ENCODE results near the gene SP6.

SP6 gene

DNA sequence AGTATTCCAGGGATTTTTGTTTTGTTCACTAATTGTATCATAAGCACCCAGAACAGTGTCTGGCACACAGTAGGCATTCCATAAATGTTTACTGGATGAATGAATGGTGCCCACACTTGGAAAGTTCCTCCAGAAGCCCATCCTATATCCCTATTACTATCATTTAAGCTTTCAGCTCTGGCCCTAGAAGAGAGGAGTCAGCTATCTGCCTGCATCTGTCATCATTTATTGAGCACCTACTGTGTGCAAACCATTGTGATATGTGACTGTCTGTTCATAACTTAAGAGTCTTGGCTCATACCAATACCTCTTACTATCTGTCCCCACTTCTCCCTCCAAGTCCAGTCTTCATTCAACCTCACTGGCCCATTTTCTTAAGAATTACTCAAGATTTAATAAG, 20.1 kb upstream of the SP6 start:
- H3K27me3 ChIP-seq (ENCODE audit: insufficient read depth, insufficient read length), result peaks cover 15% of the 10 kb centered on the region
- H3K4me1 ChIP-seq (ENCODE audit: insufficient read depth, insufficient read length), result peaks cover 17% of the 10 kb centered on the region
- no peak for DNase-seq (ENCODE audit: low read depth, low spot score)
- no peak overlapping the region for H3K9ac ChIP-seq (ENCODE audit: insufficient read length, low read depth)
- no peak overlapping the region for H3K4me3 ChIP-seq (ENCODE audit: insufficient read length, low read depth)
- H3K36me3 ChIP-seq (ENCODE audit: insufficient read depth, insufficient read length, low read length), result no peaks in the 10 kb centered on the region
- TF ChIP-seq YY1 (IDR thresholded peaks at IDR 0.05; ENCODE audit: insufficient read depth, insufficient read length), result no peak
- TF ChIP-seq SUZ12 (IDR thresholded peaks at IDR 0.05; ENCODE audit: extremely low read depth, insufficient read depth, insufficient read length), result no peak
- TF ChIP-seq ZNF274 (IDR thresholded peaks at IDR 0.05; ENCODE audit: low read depth, low read length), result no peak
- no peaks in the 10 kb centered on the region for H3K9me3 ChIP-seq (ENCODE audit: insufficient read depth, low read length)

DNA sequence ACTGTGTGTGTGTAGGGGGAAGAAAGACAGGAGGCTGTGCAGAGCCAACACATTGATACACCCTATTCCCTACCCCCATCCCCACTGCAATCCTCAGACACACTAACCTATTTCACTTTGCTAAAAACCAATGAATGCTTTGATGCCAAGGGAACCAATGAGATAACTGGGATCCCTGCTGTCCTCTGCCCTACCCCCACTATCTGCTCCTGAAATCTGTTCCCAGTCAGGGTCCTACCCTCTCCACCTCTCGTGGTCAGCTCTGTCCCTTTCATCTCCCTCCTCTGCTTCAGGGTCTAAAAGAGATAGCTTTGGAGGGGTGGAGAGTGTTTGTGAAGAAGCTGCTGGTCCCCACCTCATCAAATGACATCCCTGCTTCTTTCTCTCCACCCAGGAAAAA, 19.1 kb upstream of the SP6 start:
- Histone ChIP-seq H3K9me3 (ENCODE audit: insufficient read depth, low read length) (no peaks in the 10 kb centered on the region), H3K27me3 (ENCODE audit: insufficient read depth, insufficient read length) (peaks cover 18% of the 10 kb centered on the region), H3K4me3 (ENCODE audit: insufficient read length, low read depth) (no peak overlapping the region), H3K36me3 (ENCODE audit: insufficient read depth, insufficient read length, low read length) (no peaks in the 10 kb centered on the region), H3K4me1 (ENCODE audit: insufficient read depth, insufficient read length) (peaks cover 11% of the 10 kb centered on the region), H3K9ac (ENCODE audit: insufficient read length, low read depth) (no peak overlapping the region)
- TF ChIP-seq SUZ12 (IDR thresholded peaks at IDR 0.05; ENCODE audit: extremely low read depth, insufficient read depth, insufficient read length) (no peak), YY1 (IDR thresholded peaks at IDR 0.05; ENCODE audit: insufficient read depth, insufficient read length) (no peak), ZNF274 (IDR thresholded peaks at IDR 0.05; ENCODE audit: low read depth, low read length) (no peak)
- no peak for DNase-seq (ENCODE audit: low read depth, low spot score)

DNA sequence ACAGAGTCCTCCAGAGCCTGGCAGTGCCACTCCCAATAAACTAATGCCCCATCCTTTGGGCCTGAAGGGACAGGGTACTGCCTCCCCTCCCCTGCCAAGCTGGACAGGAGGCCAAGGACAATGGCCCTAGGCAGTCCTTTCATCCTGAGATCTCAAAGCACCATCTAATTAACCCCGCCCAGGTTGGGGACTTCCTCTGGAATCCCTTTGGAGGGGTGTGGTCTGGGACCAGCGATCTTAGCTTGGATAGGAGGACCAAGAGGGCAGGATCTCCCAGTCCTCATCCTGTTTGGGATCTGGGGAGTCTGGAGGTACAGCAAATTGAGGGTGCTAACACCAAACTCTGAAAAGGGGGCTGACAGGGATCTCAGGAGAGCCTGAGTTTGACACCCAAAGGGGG, 18.2 kb upstream of the SP6 start:
- no peak overlapping the region for H3K4me3 ChIP-seq (ENCODE audit: insufficient read length, low read depth)
- H3K9ac ChIP-seq (ENCODE audit: insufficient read length, low read depth), result no peak overlapping the region
- TF ChIP-seq SUZ12 (IDR thresholded peaks at IDR 0.05; ENCODE audit: extremely low read depth, insufficient read depth, insufficient read length) (no peak), YY1 (IDR thresholded peaks at IDR 0.05; ENCODE audit: insufficient read depth, insufficient read length) (no peak), ZNF274 (IDR thresholded peaks at IDR 0.05; ENCODE audit: low read depth, low read length) (no peak)
- H3K4me1 ChIP-seq (ENCODE audit: insufficient read depth, insufficient read length), result peaks cover 10% of the 10 kb centered on the region
- DNase-seq (ENCODE audit: low read depth, low spot score), result no peak
- H3K27me3 ChIP-seq (ENCODE audit: insufficient read depth, insufficient read length), result peaks cover 18% of the 10 kb centered on the region
- no peaks in the 10 kb centered on the region for H3K9me3 ChIP-seq (ENCODE audit: insufficient read depth, low read length)
- H3K36me3 ChIP-seq (ENCODE audit: insufficient read depth, insufficient read length, low read length), result no peaks in the 10 kb centered on the region

DNA sequence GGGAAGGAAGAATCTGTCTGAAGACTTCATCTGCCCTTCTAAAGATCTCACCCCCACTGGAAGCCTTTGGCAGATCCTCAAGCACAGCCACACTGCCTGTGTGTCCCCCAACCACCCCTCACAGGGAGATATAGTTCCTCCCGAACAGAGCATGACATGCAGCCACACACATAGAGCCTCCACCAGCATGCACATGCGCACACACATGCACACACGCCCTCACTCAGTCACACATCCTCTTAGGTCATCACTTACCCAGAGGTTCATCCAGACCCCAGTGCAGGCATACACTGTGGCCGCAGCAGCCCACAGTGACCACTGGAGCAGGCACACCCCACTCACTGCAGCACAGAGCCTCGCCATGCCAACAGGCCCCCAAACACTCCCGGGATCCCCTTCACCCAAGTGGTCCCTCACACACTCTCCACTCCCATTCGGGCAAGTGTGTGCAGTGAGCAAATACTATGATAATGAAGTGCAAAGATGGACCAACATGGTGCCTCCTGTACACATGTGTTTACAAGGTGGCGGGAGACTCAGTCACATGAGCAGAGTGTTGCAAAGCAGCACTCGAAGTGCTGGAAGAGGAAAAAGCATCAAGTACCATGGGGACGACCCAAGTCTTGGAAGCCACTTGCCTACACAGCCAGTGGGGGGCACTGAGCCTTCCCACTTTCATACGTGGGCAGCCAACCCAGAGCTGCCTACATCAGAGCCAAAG, 17.0 kb upstream of the SP6 start:
- Histone ChIP-seq H3K9ac (ENCODE audit: insufficient read length, low read depth) (no peak overlapping the region), H3K4me3 (ENCODE audit: insufficient read length, low read depth) (no peak overlapping the region), H3K36me3 (ENCODE audit: insufficient read depth, insufficient read length, low read length) (no peaks in the 10 kb centered on the region), H3K27me3 (ENCODE audit: insufficient read depth, insufficient read length) (peaks cover 18% of the 10 kb centered on the region), H3K4me1 (ENCODE audit: insufficient read depth, insufficient read length) (peaks cover 4% of the 10 kb centered on the region), H3K9me3 (ENCODE audit: insufficient read depth, low read length) (no peaks in the 10 kb centered on the region; the same call in 1 of the 2 replicates)
- no peak for DNase-seq (ENCODE audit: low read depth, low spot score)
- TF ChIP-seq SUZ12 (IDR thresholded peaks at IDR 0.05; ENCODE audit: extremely low read depth, insufficient read depth, insufficient read length) (no peak), YY1 (IDR thresholded peaks at IDR 0.05; ENCODE audit: insufficient read depth, insufficient read length) (no peak), ZNF274 (IDR thresholded peaks at IDR 0.05; ENCODE audit: low read depth, low read length) (no peak)

DNA sequence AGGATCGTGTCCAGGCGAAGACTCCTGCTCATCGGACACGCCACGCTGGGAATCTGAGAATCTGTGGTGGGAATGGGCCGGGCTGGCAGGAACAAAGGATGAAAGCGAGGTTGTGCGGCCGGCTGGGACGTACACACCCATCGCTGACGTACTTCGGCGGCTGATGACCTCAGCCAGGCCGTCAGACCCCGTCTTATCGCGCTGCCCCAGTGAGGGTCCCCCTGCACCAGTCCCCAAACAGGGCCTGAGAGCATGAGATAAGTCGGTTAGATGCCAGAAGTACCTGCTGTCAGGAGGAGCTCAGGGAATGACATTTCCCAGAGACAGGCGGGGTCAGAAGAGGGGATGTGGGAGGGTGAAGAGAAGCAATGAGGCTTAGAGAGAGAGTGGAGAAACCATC, 16.0 kb upstream of the SP6 start:
- no peak for TF ChIP-seq YY1 (IDR thresholded peaks at IDR 0.05; ENCODE audit: insufficient read depth, insufficient read length)
- no peak for TF ChIP-seq SUZ12 (IDR thresholded peaks at IDR 0.05; ENCODE audit: extremely low read depth, insufficient read depth, insufficient read length)
- TF ChIP-seq ZNF274 (IDR thresholded peaks at IDR 0.05; ENCODE audit: low read depth, low read length), result no peak
- H3K36me3 ChIP-seq (ENCODE audit: insufficient read depth, insufficient read length, low read length), result no peaks in the 10 kb centered on the region
- H3K4me3 ChIP-seq (ENCODE audit: insufficient read length, low read depth), result no peak overlapping the region
- H3K4me1 ChIP-seq (ENCODE audit: insufficient read depth, insufficient read length), result peaks cover 4% of the 10 kb centered on the region
- H3K9me3 ChIP-seq (ENCODE audit: insufficient read depth, low read length), result no peaks in the 10 kb centered on the region; the same call in 1 of the 2 replicates
- DNase-seq (ENCODE audit: low read depth, low spot score), result no peak
- no peak overlapping the region for H3K9ac ChIP-seq (ENCODE audit: insufficient read length, low read depth)
- H3K27me3 ChIP-seq (ENCODE audit: insufficient read depth, insufficient read length), result peaks cover 16% of the 10 kb centered on the region

DNA sequence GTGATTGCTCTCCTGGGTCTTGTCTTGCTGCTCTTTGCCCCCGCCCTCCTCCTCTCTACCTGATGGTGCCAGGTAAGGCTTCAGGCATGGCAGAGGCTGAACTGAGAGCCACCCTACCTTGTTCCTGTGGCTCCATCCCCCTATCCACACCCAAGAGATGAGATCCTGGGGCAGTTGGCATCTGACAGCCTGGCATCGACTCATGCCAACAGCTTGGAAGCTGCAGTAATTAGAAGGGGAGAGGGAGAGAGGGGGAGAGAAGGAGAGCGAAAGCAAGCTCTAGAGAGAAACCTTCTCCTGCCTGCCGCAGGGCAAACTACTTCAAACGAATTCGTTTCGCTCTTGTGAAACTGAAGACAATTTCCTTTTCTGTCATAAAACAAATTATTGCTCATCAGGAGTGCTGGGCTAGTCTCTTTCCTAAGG, 13.8 kb upstream of the SP6 start:
- no peak for DNase-seq (ENCODE audit: low read depth, low spot score)
- peaks cover 4% of the 10 kb centered on the region for H3K4me1 ChIP-seq (ENCODE audit: insufficient read depth, insufficient read length)

DNA sequence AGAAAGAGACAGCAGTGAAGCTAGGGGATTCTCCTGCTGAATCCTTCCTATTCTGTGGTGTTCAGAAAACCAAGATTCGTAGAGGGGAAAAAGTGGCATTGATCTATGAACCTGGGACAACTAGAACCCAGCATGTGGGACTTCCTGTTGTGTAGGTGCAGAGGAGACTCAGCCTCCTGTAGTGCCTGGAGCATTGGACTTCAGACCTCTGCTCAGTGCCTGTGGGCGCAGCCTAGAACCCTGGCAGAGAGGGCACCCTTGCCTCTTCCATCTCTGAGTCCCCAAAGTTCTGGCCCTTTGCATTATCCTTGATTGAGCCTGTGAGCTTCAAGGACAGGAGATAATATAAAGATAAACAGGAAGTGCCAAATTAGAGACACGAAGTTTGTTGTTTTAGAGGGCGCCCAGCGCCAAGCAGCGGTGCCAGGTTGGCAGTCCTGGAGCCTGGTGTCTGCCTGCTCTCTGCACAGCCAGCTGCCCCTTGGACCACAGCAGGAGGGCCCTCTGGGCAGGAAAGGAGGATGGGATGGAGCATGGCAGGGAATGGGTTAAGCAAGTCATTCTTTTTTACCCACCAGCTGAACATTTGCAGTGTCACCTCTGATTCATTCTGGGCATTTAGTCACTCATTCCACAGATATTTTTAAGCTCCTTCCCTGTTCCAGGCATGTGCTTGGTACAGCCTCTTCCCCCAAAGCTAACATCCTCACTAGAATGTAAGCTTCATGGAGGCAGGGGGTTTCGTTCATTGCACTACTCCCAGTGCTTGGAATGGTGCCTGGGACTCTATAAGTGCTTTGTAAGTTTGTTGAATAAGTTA, 11.9 kb upstream of the SP6 start:
- Histone ChIP-seq H3K4me3 (ENCODE audit: insufficient read length, low read depth) (no peak overlapping the region), H3K27me3 (ENCODE audit: insufficient read depth, insufficient read length) (peaks cover 6% of the 10 kb centered on the region), H3K4me1 (ENCODE audit: insufficient read depth, insufficient read length) (no peaks in the 10 kb centered on the region), H3K9ac (ENCODE audit: insufficient read length, low read depth) (no peak overlapping the region), H3K36me3 (ENCODE audit: insufficient read depth, insufficient read length, low read length) (no peaks in the 10 kb centered on the region), H3K9me3 (ENCODE audit: insufficient read depth, low read length) (no peaks in the 10 kb centered on the region; the same call in 1 of the 2 replicates)
- DNase-seq (ENCODE audit: low read depth, low spot score), result no peak
- TF ChIP-seq SUZ12 (IDR thresholded peaks at IDR 0.05; ENCODE audit: extremely low read depth, insufficient read depth, insufficient read length) (no peak), YY1 (IDR thresholded peaks at IDR 0.05; ENCODE audit: insufficient read depth, insufficient read length) (no peak), ZNF274 (IDR thresholded peaks at IDR 0.05; ENCODE audit: low read depth, low read length) (no peak)

More for the DNA sequence above, 13.8 kb upstream of the SP6 start:
- H3K9ac ChIP-seq (ENCODE audit: insufficient read length, low read depth), result no peak overlapping the region
- H3K4me3 ChIP-seq (ENCODE audit: insufficient read length, low read depth), result no peak overlapping the region
- H3K36me3 ChIP-seq (ENCODE audit: insufficient read depth, insufficient read length, low read length), result no peaks in the 10 kb centered on the region
- peaks cover 3% of the 10 kb centered on the region for H3K27me3 ChIP-seq (ENCODE audit: insufficient read depth, insufficient read length)
- no peaks in the 10 kb centered on the region; the same call in 1 of the 2 replicates for H3K9me3 ChIP-seq (ENCODE audit: insufficient read depth, low read length)
- TF ChIP-seq YY1 (IDR thresholded peaks at IDR 0.05; ENCODE audit: insufficient read depth, insufficient read length) (no peak), ZNF274 (IDR thresholded peaks at IDR 0.05; ENCODE audit: low read depth, low read length) (no peak), SUZ12 (IDR thresholded peaks at IDR 0.05; ENCODE audit: extremely low read depth, insufficient read depth, insufficient read length) (no peak)

All from NT2/D1 (cell line).